Epithelial cell of esophagus (primary cell): Measurements from ENCODE around the gene PFAS.

Experiments used
- DNase-seq: peaks from one replicate; pipeline ENCODE4 v3.0.0; 2010; ENCODE audit warnings: low read depth
- H3K4me3 ChIP-seq: 2 replicates; pipeline ENCODE4 v1.5.1; 2011; ENCODE audit warnings: mild to moderate bottlenecking, low read length, control low read depth
- TF ChIP-seq, protein P1 (sequence below): IDR thresholded peaks from 2 replicates; pipeline ENCODE4 v1.5.1; 2011; ENCODE audit warnings: low read depth, mild to moderate bottlenecking, low read length, control low read depth, inconsistent platforms; ENCODE audit not compliant: insufficient read depth; ENCODE audit errors: missing control alignments

PFAS gene

DNA sequence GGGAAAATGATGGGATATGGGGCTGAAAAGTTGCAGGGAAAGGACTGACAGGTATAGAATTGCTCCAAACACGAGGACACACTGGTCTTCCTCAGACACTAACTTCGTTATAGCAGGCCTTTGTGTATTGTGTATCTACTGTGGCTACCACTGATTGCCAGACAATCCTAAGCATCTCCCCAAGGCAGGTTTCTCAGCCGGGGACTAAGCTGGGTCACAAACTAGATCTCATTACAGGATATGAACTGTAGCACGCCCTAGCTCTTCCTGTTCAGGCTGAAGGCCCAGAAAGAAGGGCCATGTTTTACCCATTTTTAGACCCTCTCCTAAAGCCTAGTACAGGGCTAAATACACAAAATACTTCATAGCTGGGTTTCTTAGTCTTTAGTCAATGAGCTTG, 34.3 kb downstream of the PFAS start:
- no peak for DNase-seq
- TF ChIP-seq, protein P1, sequence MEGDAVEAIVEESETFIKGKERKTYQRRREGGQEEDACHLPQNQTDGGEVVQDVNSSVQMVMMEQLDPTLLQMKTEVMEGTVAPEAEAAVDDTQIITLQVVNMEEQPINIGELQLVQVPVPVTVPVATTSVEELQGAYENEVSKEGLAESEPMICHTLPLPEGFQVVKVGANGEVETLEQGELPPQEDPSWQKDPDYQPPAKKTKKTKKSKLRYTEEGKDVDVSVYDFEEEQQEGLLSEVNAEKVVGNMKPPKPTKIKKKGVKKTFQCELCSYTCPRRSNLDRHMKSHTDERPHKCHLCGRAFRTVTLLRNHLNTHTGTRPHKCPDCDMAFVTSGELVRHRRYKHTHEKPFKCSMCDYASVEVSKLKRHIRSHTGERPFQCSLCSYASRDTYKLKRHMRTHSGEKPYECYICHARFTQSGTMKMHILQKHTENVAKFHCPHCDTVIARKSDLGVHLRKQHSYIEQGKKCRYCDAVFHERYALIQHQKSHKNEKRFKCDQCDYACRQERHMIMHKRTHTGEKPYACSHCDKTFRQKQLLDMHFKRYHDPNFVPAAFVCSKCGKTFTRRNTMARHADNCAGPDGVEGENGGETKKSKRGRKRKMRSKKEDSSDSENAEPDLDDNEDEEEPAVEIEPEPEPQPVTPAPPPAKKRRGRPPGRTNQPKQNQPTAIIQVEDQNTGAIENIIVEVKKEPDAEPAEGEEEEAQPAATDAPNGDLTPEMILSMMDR = no peak

DNA sequence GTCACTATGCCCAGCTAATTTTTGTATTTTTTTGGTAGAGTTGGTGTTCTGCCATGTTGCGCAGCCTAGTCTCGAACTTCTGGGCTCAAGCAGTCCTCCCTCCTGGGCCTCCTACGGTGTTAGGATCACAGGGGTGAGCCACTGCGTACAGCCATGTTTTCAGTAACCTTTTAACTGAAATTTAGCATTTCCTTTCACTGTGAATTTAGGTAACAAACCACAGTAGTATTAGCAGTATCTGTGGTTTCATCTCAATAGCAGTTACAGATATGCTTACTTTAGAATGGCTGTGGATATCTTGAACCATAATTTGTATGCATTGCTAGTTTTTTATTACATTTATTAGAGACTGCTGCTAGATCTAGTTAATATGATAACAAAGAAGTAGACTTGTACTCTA, 35.0 kb downstream of the PFAS start:
- TF ChIP-seq, protein P1 = no peak
- DNase-seq = no peak
- no peak overlapping the region for H3K4me3 ChIP-seq

More for the DNA sequence above, 34.3 kb downstream of the PFAS start:
- no peak overlapping the region for H3K4me3 ChIP-seq

DNA sequence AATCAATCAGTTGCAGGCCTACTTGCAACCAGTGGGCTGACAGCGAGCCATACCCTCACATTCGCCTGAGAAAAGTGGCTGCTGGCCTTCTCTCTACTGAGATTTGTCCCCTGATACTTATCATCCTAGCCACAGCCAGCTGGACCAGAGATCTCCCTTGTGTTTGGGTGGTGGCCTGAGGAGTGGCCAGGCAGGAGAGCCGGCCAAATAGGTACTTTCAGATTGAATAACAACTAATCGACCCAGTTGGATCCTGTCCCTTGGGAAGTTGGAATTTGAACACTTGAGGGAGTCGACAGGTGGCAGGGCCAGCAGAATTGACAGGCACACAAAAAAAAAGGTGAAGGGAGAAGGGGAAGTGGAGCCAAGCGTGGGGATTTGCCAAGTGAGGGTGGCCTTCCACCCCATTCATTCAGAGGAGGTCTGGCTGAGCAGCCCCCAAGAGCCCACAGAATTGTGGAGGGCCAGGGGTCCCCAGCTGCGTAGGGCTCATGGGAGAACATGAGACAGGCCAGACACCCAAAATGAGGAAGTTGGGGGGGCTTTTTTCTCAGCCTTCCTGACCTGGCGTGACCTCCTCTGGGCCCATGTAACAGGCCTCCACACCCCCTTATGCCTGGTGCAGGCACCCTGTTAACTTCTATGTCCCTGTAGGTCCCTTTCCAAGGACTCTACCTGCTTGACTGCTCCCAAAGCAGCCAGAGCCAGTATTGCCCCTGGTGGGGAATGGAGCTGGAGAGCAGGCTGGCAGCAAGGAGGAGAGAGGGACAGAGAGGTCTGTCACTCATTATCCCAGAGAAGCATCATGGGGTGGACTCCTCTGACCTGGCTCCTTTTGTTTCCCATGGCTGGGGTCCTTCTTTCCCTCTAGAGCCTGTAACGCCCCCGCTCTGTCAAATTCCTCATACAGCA, 36.4 kb downstream of the PFAS start:
- no peak for DNase-seq
- TF ChIP-seq, protein P1 = no peak
- no peak overlapping the region for H3K4me3 ChIP-seq

DNA sequence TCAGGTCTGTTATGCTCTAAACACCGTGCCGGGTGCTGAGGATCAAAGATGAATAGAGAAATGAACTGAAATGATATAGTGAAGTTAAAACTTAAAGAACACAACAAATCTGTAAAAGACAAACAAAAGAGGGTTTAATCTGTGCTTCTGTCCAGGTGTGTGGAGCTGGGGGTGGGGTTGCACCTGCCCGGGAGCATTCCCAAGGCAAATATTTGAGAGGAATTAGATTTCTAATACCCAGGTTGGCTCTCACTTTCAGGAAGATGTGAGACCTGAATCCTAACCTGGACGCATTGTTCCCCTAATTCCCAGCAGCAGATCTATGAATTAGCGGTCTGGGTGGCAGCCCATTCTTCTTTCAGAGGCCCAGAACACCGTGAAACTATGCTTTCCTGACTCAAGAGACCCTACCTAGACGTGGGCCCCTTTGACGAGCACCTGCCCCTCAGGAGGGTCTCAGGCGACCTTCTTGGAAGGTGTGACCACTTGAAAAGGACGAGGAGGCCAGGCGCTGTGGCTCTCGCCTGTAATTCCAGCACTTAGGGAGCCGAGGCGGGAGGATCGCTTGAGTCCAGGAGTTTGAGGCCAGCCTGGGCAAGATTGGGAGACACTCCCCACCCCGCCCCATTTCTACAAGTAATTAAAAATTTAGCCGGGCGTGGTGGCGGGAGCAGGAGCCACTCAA, 38.7 kb downstream of the PFAS start:
- TF ChIP-seq, protein P1 = no peak
- DNase-seq = peak; percentile 56
- peak overlapping the region; percentile 79 for H3K4me3 ChIP-seq

DNA sequence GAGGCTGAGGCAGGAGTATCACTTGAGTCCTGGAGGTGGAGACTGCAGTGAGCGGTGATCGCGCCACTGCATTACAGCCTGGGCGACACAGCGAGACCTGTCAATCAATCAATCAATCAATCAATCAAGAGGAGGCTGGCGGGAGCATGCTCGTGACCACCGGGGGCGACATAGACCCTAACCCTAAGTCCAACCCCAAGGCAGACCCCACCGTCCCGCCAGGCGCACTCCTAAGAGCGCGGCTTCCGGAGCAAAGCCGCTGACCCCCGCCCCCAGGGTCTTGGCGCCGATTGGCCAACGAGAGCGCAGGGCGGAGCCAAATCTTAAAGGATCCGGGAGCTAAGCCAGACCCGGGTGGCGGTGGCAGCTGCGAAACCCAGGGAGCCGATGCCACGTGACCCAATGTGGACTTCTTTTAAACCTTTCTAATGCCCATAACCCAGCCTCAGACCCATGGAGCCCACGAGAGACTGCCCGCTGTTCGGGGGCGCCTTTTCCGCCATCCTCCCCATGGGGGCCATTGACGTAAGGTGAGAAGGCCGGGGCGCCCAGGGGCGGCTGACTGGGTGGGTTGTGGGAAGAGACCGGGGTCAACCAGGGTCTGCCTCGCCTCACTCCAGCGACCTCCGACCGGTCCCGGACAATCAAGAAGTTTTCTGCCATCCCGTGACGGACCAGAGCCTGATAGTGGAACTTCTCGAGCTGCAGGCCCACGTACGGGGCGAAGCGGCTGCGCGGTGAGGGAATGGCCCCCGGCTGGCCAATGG, 39.4 kb downstream of the PFAS start, which contains the start of gene RANGRF:
Gene RANGRF (plus strand): TSS at position 335 of the 767 bp plus-strand sequence. CDS start 119 bp downstream, at position 454.
- TF ChIP-seq, protein P1 = no peak
- peak within 1 kb of the TSS; percentile 79 for H3K4me3 ChIP-seq
- peak; percentile 80 for DNase-seq

DNA sequence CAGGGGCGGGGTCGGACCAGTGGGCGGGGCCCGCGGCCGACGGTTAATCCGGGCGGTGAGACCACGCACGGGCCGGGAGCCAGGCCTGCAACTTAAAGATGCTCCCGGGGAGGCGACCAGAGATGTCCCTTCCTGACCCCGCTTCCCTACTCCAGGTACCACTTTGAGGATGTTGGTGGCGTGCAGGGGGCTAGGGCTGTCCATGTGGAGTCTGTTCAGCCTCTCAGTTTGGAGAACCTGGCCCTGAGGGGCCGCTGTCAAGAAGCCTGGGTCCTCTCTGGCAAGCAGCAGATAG, 40.0 kb downstream of the PFAS start:
- no peak for DNase-seq
- TF ChIP-seq, protein P1 = no peak
- H3K4me3 ChIP-seq = peak overlapping the region; percentile 79
